Raji (cell line): Measurements from ENCODE around the gene MAD1L1.

ENCODE experiments used
- POLR2A ChIP-seq: IDR thresholded peaks from 2 replicates; pipeline ENCODE4 v1.6.1; 2011; ENCODE audit warnings: low read depth, low read length, control low read depth; ENCODE audit not compliant: insufficient read depth

MAD1L1 gene

GRCh38 chr7:2010551-2011265 is 222.0 kb downstream of the MAD1L1 start:
- no peak for TF ChIP-seq POLR2A

GRCh38 chr7:2010101-2010500 is 222.6 kb downstream of the MAD1L1 start:
- no peak for TF ChIP-seq POLR2A

- no peak for TF ChIP-seq POLR2A
Measured at GRCh38 chr7:2009541-2010001, 223.2 kb downstream of the MAD1L1 start.

GRCh38 chr7:2008936-2009540 is 223.7 kb downstream of the MAD1L1 start:
- TF ChIP-seq POLR2A, result no peak

- TF ChIP-seq POLR2A, result no peak
Measured at GRCh38 chr7:2008101-2008935, 224.4 kb downstream of the MAD1L1 start.

GRCh38 chr7:2007551-2007950 is 225.2 kb downstream of the MAD1L1 start:
- TF ChIP-seq POLR2A, result no peak

GRCh38 chr7:2006921-2007381 is 225.8 kb downstream of the MAD1L1 start:
- TF ChIP-seq POLR2A, result no peak

GRCh38 chr7:2006231-2006771 is 226.4 kb downstream of the MAD1L1 start:
- TF ChIP-seq POLR2A, result no peak

- TF ChIP-seq POLR2A, result no peak
Measured at GRCh38 chr7:2005786-2006185, 227.0 kb downstream of the MAD1L1 start.

GRCh38 chr7:2004841-2005725 is 227.7 kb downstream of the MAD1L1 start:
- no peak for TF ChIP-seq POLR2A

GRCh38 chr7:2003931-2004812 is 228.6 kb downstream of the MAD1L1 start:
- no peak for TF ChIP-seq POLR2A

GRCh38 chr7:2003451-2003930 is 229.3 kb downstream of the MAD1L1 start:
- TF ChIP-seq POLR2A, result no peak
